GM18873 (cell line): Measurements from ENCODE around the gene ODC1.
"Not testable (repeated sequence)": the region's sequence is repeated elsewhere in the genome, so short reads cannot be mapped to it uniquely, and the experiment has no call there.

Experiments
- ATAC-seq: cut with Tn5 transposase; IDR thresholded peaks from one replicate; pipeline ENCODE4 v1.9.1; 2021; ENCODE audit warnings: mild to moderate bottlenecking, moderate library complexity, moderate number of reproducible peaks; ENCODE audit not compliant: unreplicated experiment, low FRiP score

Gene ODC1

GRCh38 chr2:10478916-10479315 is 30.8 kb upstream of the ODC1 start:
- ATAC-seq: no peak

- ATAC-seq: no peak
Observed at GRCh38 chr2:10478298-10478625, 30.1 kb upstream of the ODC1 start.

GRCh38 chr2:10477443-10478297 is 29.5 kb upstream of the ODC1 start:
- no peak for ATAC-seq

GRCh38 chr2:10476723-10477442 is 28.8 kb upstream of the ODC1 start:
- ATAC-seq: no peak

GRCh38 chr2:10475811-10476660 is 27.9 kb upstream of the ODC1 start:
- ATAC-seq: no peak

- ATAC-seq: no peak
Observed at GRCh38 chr2:10475221-10475722, 27.1 kb upstream of the ODC1 start.

GRCh38 chr2:10473121-10473756 is 25.1 kb upstream of the ODC1 start:
- no peak for ATAC-seq

GRCh38 chr2:10471955-10472354 is 23.8 kb upstream of the ODC1 start:
- no peak for ATAC-seq

- ATAC-seq: no peak
Observed at GRCh38 chr2:10471046-10471571, 23.0 kb upstream of the ODC1 start.

- no peak for ATAC-seq
Observed at GRCh38 chr2:10469955-10470608, 22.0 kb upstream of the ODC1 start.

GRCh38 chr2:10469301-10469700 is 21.2 kb upstream of the ODC1 start:
- no peak for ATAC-seq

GRCh38 chr2:10467401-10467800 is 19.3 kb upstream of the ODC1 start:
- no peak for ATAC-seq

GRCh38 chr2:10466801-10467200 is 18.7 kb upstream of the ODC1 start:
- no peak for ATAC-seq

GRCh38 chr2:10465910-10466309 is 17.8 kb upstream of the ODC1 start:
- no peak for ATAC-seq

- ATAC-seq: no peak
Observed at GRCh38 chr2:10462178-10463083, 14.3 kb upstream of the ODC1 start.

GRCh38 chr2:10460366-10460796 is 12.3 kb upstream of the ODC1 start:
- no peak for ATAC-seq

GRCh38 chr2:10457846-10458598 is 9.9 kb upstream of the ODC1 start:
- ATAC-seq: no peak

- ATAC-seq: not testable (repeated sequence)
Observed at GRCh38 chr2:10457195-10457594, 9.1 kb upstream of the ODC1 start.
